ENCODE measurements around the gene DLGAP4. TPM values are rescaled to one million over a fixed set of nuclear protein-coding genes. Genes with fewer than 3 reads are reported as not detected.

The DLGAP4 gene
- total and polyA plus RNA-seq, 10 donors, result 12.0 to 60.9 (median 45.9) TPM

- H3K27me3 ChIP-seq (replicated peaks in 1 of 7), result peaks cover 0 to 51% (median under 1%) of the 10 kb centered on the region in 7 donors
- DNase-seq, result no peak
- no peak overlapping the region for H3K27ac ChIP-seq
- no peaks in the 10 kb centered on the region for H3K36me3 ChIP-seq
- no peak for TF ChIP-seq POLR2AphosphoS5 (IDR thresholded peaks at IDR 0.05)
- no peak for TF ChIP-seq CTCF (IDR thresholded peaks at IDR 0.05 in 8 of 11, conservative IDR thresholded peaks at IDR 0.05 in 3 of 11)
- TF ChIP-seq POLR2A (IDR thresholded peaks at IDR 0.05), result no peak
- no peaks in the 10 kb centered on the region for H3K4me1 ChIP-seq
- intact Hi-C loops (cut with DNase I; ENCODE audit: low total_unique reads), result no loop called here
- H3K4me3 ChIP-seq, result no peak overlapping the region
- 55 to 62% (median 58%) methylated on average over 7 of the region's 7 CpGs for WGBS, 5 donors
- H3K9me3 ChIP-seq, result no peaks in the 10 kb centered on the region
These were observed 66.5 kb downstream of the DLGAP4 start for GRCh38 chr20:36372666-36373065.

GRCh38 chr20:36373089-36373488, 67.0 kb downstream of the DLGAP4 start:
- Histone ChIP-seq H3K36me3 (no peaks in the 10 kb centered on the region), H3K4me1 (no peaks in the 10 kb centered on the region), H3K27me3 (replicated peaks in 1 of 7) (peaks cover 0 to 51% (median 2%) of the 10 kb centered on the region in 7 donors), H3K9me3 (no peaks in the 10 kb centered on the region), H3K4me3 (no peak overlapping the region), H3K27ac (no peak overlapping the region)
- TF ChIP-seq POLR2AphosphoS5 (IDR thresholded peaks at IDR 0.05) (no peak), CTCF (IDR thresholded peaks at IDR 0.05 in 8 of 11, conservative IDR thresholded peaks at IDR 0.05 in 3 of 11) (no peak), POLR2A (IDR thresholded peaks at IDR 0.05) (no peak)
- 50 to 84% (median 67%) methylated on average over 1 of the region's 1 CpG for WGBS, 5 donors
- no peak for DNase-seq
- intact Hi-C loops (cut with DNase I; ENCODE audit: low total_unique reads), result no loop called here

DNA sequence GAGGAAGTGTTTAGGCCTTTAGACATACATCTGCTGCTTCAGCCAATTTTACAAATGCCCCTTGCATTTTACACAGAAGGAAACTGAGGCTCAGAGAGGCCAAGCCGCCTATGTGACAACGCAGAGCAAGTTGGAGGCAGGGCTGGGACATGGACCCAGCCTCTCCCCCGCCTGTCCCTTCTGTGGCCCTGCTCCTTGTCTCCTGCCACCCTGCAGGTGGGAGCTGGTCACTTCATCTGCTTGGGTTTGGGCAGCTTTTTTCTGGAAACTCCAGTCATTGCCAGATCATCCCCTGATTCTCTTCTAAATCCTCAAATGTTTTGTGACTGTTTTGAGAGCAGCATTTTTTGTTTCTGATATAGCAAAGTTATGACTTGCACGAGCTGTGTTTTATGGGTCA, 68.9 kb downstream of the DLGAP4 start:
- H3K27me3 ChIP-seq (replicated peaks in 1 of 7), result peaks cover 0 to 62% (median 2%) of the 10 kb centered on the region in 7 donors
- 67 to 83% (median 81%) methylated on average over 4 of the region's 4 CpGs for WGBS, 5 donors

More for the DNA sequence above, 68.9 kb downstream of the DLGAP4 start:
- Histone ChIP-seq H3K36me3 (no peaks in the 10 kb centered on the region), H3K9me3 (no peaks in the 10 kb centered on the region), H3K4me3 (no peak overlapping the region), H3K27ac (no peak overlapping the region), H3K4me1 (no peaks in the 10 kb centered on the region)
- TF ChIP-seq POLR2AphosphoS5 (IDR thresholded peaks at IDR 0.05) (no peak), POLR2A (IDR thresholded peaks at IDR 0.05) (no peak), CTCF (IDR thresholded peaks at IDR 0.05 in 8 of 11, conservative IDR thresholded peaks at IDR 0.05 in 3 of 11) (no peak)
- intact Hi-C loops (cut with DNase I; ENCODE audit: low total_unique reads), result no loop called here
- DNase-seq, result no peak
